Right hindlimb (tissue), 1 donor: ENCODE data around the gene PRSS2.

Experiments
- DNase-seq: peaks from one replicate; pipeline ENCODE4 v3.0.0-alpha.2; 2018

The PRSS2 gene

GRCh38 chr7:142804728-142805207 lies 34.0 kb downstream of the PRSS2 start:
- DNase-seq: no peak

DNA sequence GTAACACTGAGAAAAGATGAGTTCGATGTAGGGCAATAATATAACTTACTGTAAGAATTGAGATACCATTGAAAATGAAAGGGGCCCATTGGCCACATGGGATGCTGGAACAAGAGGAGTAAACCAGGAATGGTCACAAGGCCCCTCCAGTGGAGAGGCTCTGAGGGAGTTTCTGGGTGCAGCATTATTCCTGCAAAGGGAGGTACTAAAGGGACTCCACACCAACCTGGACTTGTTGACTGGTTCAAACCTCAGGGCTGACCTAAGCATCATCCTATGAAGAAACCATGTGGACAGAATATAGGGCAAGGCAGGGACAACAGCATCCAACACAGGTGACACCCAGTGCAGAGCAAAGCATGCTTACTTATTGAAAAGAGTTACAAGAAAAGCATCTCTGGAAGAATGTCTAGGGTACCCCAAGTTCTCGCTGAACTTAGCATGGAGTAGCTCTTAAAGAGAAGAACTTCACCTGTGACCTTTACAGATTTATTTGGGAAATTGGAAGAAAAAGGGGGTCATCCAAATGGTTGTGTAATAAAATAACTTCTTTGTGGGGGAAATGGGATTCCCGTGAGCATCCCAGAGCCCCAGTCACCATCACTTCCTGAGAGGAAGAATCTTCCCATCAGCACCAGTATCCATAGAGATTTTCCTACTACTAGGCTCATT lies 34.7 kb downstream of the PRSS2 start:
- DNase-seq: no peak

DNA sequence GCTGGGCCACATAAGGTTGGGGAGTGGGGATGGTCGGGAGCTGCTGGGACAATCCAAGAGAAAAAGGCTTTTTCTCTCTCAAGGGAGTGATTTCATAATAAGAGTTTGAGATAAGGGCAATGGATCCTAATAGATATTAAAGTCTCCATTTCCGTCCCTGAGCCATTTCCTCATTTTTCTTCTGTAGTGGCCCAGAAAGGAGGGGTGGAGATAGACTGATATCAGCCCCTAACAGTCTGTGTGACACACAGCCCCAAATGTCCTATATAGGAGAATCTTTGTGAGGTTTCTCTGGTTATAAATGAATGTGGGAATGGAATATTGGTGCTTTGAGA lies 35.2 kb downstream of the PRSS2 start:
- no peak for DNase-seq

- no peak for DNase-seq
These were observed 36.2 kb downstream of the PRSS2 start for GRCh38 chr7:142806957-142807356.

GRCh38 chr7:142807855-142808460 lies 37.2 kb downstream of the PRSS2 start:
- DNase-seq: no peak

- DNase-seq: no peak
These were observed 37.7 kb downstream of the PRSS2 start for GRCh38 chr7:142808461-142808801.

GRCh38 chr7:142808802-142809583 lies 38.2 kb downstream of the PRSS2 start:
- DNase-seq: no peak

- no peak for DNase-seq
These were observed 38.9 kb downstream of the PRSS2 start for GRCh38 chr7:142809671-142810070.

DNA sequence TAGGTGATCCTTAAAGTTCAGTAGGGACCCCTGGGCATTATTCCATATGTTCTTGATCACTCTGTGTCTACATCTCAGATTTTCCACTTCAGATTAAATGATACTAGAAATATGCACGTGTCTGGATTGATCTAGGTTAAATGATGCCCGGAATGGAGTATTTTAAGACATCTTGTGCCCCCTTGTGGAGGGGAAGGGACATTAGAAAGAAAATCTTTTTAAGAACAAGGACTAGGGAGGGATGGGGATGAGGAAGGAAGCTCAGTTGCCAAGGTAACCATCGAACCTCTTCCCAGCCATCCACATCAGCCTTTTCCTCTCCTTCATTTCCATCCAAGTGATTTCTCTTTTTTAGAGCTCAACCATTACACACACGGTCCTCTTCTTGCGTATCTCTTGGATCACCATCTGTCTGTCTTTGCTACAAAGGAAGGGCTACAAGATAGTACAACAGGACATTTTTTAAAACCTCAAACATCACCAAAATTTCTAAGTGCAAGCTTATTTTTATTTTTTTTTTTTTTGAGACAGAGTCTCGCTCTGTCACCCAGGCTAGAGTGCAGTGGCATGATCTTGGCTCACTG lies 40.5 kb downstream of the PRSS2 start:
- no peak for DNase-seq

DNA sequence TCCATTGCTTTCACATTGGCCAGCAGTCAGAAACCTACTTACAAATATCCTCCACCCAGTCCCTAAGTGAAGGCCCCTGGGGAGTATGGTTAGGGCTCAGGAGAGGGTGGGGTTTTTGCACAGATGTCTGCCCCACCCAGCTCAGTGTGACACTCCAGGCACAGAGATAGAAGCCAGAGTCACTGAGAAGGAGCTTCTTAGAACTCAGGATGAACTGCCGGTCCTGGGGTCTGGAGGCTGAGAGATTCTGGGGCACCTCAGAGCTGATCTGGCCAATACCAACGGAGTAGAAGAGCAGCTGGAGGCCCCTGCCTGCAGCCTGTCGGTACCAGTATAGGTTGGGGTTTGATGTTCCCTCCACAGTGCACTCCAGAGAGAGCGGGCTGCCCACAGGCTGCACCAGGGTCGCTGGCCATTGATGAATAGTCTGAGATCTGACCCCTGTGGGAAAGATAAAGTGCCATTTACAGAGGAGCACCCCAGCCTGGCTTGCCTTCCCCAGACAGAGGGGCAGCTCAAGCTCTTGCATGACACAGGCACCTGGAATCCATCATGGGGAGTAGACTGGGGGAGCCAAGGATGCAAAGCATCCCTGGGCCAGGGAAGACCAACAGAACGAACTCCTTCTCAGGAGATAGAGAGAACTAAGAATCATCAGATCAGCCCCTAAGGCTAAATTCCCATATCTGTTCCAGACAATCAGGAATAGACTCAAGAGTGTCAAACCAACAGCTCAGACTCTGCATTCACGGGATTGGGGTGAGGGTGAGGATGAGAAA lies 41.9 kb downstream of the PRSS2 start:
- no peak for DNase-seq

DNA sequence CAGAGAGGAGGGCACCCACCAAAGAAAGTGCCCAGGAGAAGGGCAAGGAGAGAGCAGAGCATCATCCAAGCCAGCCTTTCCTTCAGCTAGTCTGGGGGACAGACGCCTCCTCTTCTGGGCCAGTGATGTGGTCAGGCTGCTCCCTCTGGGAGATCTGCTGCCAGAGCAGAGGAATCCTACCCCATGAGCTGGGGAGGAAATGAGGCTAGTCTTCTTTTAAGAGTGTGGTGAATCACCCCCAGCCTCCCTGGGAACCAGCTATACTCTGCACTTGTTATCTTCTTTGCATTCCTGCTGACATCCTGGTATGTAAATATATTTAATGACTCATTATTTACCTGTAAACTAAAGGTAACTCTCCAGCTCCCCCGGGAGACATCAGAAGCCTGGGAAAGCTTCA lies 42.5 kb downstream of the PRSS2 start:
- DNase-seq: no peak

- no peak for DNase-seq
These were observed 42.9 kb downstream of the PRSS2 start for GRCh38 chr7:142813699-142814098.

GRCh38 chr7:142814451-142814850 lies 43.7 kb downstream of the PRSS2 start:
- no peak for DNase-seq

GRCh38 chr7:142815134-142815533 lies 44.4 kb downstream of the PRSS2 start:
- no peak for DNase-seq

DNA sequence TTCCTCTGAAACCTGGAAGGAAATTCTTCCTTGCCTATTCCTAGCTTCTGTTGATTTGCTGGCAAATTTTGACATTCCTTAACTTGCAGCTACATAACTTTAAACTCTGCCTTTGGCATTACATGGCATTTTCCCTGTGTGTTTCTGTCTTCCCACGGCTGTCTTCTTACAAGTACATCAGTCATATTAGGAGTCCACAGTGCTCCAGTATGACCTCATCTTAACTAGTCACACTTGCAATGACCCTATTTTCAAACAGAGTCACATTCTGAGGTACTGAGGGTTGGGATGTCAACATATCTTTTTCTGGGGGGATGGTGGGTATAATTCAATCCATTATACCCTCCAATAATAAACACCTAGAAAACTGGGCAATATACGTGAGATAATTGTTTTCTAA lies 46.7 kb downstream of the PRSS2 start:
- no peak for DNase-seq

- no peak for DNase-seq
These were observed 48.8 kb downstream of the PRSS2 start for GRCh38 chr7:142819530-142819929.

GRCh38 chr7:142822714-142823113 lies 51.9 kb downstream of the PRSS2 start:
- no peak for DNase-seq
